Activated CD4-positive, alpha-beta T cell treated with anti-CD3 and anti-CD28 coated beads for 36 hours (primary cell): ENCODE measurements around the gene LITAF. TPM values are rescaled to one million over a fixed set of nuclear protein-coding genes. Genes with fewer than 3 reads are reported as not detected.
"Not testable (repeated sequence)": the region's sequence is repeated elsewhere in the genome, so short reads cannot be mapped to it uniquely, and the experiment has no call there.

Experiments used
- ATAC-seq: fragments of 200-7000 bp; cut with Tn5 transposase; one replicate; pipeline ENCODE4 v1.10.0; 2021; ENCODE audit warnings: mild to moderate bottlenecking, moderate library complexity
- CTCF ChIA-PET: fragments of 350-600 bp; sonication (Branson Sonifier 250); formaldehyde crosslinking; loops from one replicate; lab custom pipeline; 2021; ENCODE audit warnings: antibody characterized with exemption; lab: Charles Lee
- POLR2A ChIA-PET: fragments of 350-600 bp; sonication (Branson Sonifier 250); formaldehyde crosslinking; loops from one replicate; lab custom pipeline; 2021; ENCODE audit warnings: antibody characterized with exemption, inconsistent platforms; lab: Charles Lee
- DNase-seq: peaks from one replicate; pipeline ENCODE4 v3.0.0-alpha.2; 2020
- H3K27ac Mint-ChIP-seq: one replicate; pipeline ENCODE4 v1.8.0; 2021; ENCODE audit warnings: mixed read lengths
- H3K27me3 Mint-ChIP-seq: one replicate; pipeline ENCODE4 v1.8.0; 2021; ENCODE audit warnings: mixed read lengths
- H3K36me3 Mint-ChIP-seq: one replicate; pipeline ENCODE4 v1.8.0; 2021; ENCODE audit warnings: low read depth, mixed read lengths
- H3K4me1 Mint-ChIP-seq: one replicate; pipeline ENCODE4 v1.8.0; 2021; ENCODE audit warnings: mixed read lengths
- H3K4me3 Mint-ChIP-seq: one replicate; pipeline ENCODE4 v1.8.0; 2021; ENCODE audit warnings: mild to moderate bottlenecking, moderate library complexity, mixed read lengths
- H3K9me3 Mint-ChIP-seq: one replicate; pipeline ENCODE4 v1.8.0; 2021; ENCODE audit warnings: low read depth, mixed read lengths
- intact Hi-C, 2 experiments: fragments of 100-400 bp; cut with DNase I in 1 of 2; cut with micrococcal nuclease in 1 of 2; formaldehyde crosslinking; loops; one replicate each; pipeline versions ENCODE4 v1.14.2 to v1.15.1; 2022 to 2024; cut with DNase I, micrococcal nuclease
- total RNA-seq, 2 experiments: library from RNA; stranded (reverse); gene quantifications; one replicate each; pipeline ENCODE4 v1.2.3, GENCODE V29; 2021

LITAF gene
- total RNA-seq, 2 experiments from 2014 or later: 99.0 to 116 TPM

DNA sequence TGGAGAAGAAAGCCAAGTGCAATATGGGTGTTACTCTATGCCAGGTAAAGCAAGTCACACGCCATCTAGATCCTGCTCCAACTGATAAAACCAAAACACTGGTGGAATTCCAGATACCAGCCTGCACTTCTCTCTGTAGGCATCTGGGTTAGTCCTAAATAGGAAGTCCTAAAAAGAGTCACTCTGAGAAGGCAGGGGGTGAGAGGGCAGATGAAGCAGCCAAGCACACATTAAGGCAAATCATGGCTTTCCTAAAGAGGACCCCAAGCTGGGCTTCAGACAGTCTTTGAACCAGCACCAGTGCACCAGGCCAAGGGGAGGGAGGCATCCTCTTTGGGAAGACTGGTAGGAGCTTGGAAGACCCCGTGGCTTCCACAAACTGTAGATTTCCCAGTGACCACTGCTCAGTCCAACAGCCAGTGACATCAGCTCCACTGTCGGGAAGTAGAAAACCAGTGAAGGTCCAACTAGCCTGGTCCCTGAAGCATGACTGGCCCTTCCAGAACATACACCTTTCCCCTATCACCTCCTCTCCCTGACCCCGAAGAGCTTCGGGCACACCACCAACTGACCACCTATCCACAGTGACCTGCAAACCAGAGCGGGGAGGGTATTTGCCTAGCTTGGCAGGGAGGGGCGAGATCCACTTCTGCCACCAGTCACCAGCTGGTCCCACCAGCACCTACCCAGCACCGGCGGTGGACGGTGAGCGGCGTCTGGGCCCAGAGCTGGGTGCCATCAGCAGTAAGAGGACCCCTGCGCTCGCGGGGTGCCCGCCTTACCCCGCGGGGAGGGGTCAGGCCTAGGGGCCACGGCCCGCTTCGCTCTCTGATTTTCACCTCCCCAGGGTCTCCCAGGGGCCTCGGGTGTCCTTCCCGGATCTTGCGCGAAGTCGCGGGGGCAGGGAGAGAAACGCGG lies 1.0 kb downstream of the LITAF start:
- intact Hi-C loops: loop anchor here (2.0 to 10.0 kb wide), 12 partner anchors 25 to 952 kb away; partner anchors contain the start of genes GSPT1 (in 2 of the 2), CLEC16A (in 1 of the 2) and ZC3H7A (in 1 of the 2)
- ATAC-seq (peak; percentile 14), DNase-seq (peak; percentile 50)
- H3K27ac Mint-ChIP-seq: peak overlapping the region; percentile 90
- CTCF ChIA-PET: interaction anchor here (0.7 to 1.3 kb wide), 4 partner anchors 15 to 363 kb away, joined by 3 read pairs; no protein-coding TSS in a partner anchor
- H3K36me3 Mint-ChIP-seq: peaks cover 24% of the 10 kb centered on the region
- no peaks in the 10 kb centered on the region for H3K9me3 Mint-ChIP-seq
- peaks cover 43% of the 10 kb centered on the region for H3K4me1 Mint-ChIP-seq
- POLR2A ChIA-PET: interaction anchor here (0.8 to 0.9 kb wide), 3 partner anchors 10 to 54 kb away, joined by 3 to 5 read pairs (median 3); no protein-coding TSS in a partner anchor
- H3K27me3 Mint-ChIP-seq: no peaks in the 10 kb centered on the region
- peak overlapping the region; percentile 89 for H3K4me3 Mint-ChIP-seq

- H3K27me3 Mint-ChIP-seq: no peaks in the 10 kb centered on the region
- no peak for ATAC-seq
- peak overlapping the region; percentile 90 for H3K27ac Mint-ChIP-seq
- H3K4me1 Mint-ChIP-seq: peaks cover 57% of the 10 kb centered on the region
- intact Hi-C loops: loop anchor here (2.0 to 10.0 kb wide), 10 partner anchors 23 to 622 kb away; partner anchors contain the start of genes GSPT1 (in 1 of the 2), RSL1D1 (in 1 of the 2), SNN (in 1 of the 2) and SOCS1 (in 1 of the 2)
- peak; percentile 36 for DNase-seq
- peak overlapping the region; percentile 89 for H3K4me3 Mint-ChIP-seq
- peaks cover 31% of the 10 kb centered on the region for H3K36me3 Mint-ChIP-seq
- ChIA-PET CTCF (interaction anchor here (0.6 to 4.3 kb wide), 7 partner anchors 30 to 440 kb away, joined by 3 to 16 read pairs (median 3); no protein-coding TSS in a partner anchor), POLR2A (interaction anchor here (0.7 kb wide), 1 partner anchor 338 kb away, joined by 3 read pairs; no protein-coding TSS in a partner anchor)
- H3K9me3 Mint-ChIP-seq: no peaks in the 10 kb centered on the region
These were observed 2.7 kb downstream of the LITAF start for GRCh38 chr16:11583889-11584565.

DNA sequence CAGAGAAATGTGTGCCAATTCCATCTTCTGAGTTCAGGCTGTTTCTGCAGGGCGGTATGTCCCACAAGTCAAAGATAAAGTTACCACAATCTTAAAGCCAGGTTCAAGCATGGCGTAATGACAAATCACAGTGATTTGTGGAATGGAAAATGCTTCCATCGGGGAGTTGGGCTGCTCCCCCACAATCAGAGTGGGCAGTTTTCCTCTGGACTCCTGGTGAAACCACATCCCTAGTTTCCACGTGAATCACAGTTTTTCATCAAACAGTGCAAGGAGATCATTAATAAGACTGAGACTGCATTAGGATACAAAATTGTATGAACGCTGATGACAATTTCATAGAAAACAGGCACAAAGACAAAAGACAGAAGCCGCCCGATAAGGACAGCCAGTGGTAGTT lies 3.6 kb downstream of the LITAF start:
- H3K4me3 Mint-ChIP-seq: peak overlapping the region; percentile 61
- no peak for ATAC-seq
- no peak for DNase-seq
- peak overlapping the region; percentile 86 for H3K27ac Mint-ChIP-seq
- H3K36me3 Mint-ChIP-seq: peaks cover 35% of the 10 kb centered on the region
- peaks cover 62% of the 10 kb centered on the region for H3K4me1 Mint-ChIP-seq
- CTCF ChIA-PET: interaction anchor here (0.7 to 4.3 kb wide), 8 partner anchors 31 to 405 kb away, joined by 3 to 16 read pairs (median 4); no protein-coding TSS in a partner anchor
- intact Hi-C loops: loop anchor here (2.0 to 10.0 kb wide), 9 partner anchors 39 to 621 kb away; partner anchors contain the start of genes GSPT1 (in 1 of the 2), RSL1D1 (in 1 of the 2), SNN (in 1 of the 2) and SOCS1 (in 1 of the 2)
- H3K9me3 Mint-ChIP-seq: no peaks in the 10 kb centered on the region
- POLR2A ChIA-PET: interaction anchor here (0.7 kb wide), 1 partner anchor 339 kb away, joined by 3 read pairs; no protein-coding TSS in a partner anchor
- H3K27me3 Mint-ChIP-seq: no peaks in the 10 kb centered on the region

GRCh38 chr16:11582157-11582814 lies 4.4 kb downstream of the LITAF start:
- ChIA-PET POLR2A (interaction anchor here (0.6 kb wide), 1 partner anchor 209 kb away, joined by 3 read pairs; no protein-coding TSS in a partner anchor), CTCF (interaction anchor here (0.8 to 4.3 kb wide), 7 partner anchors 58 to 406 kb away, joined by 3 to 16 read pairs (median 4); no protein-coding TSS in a partner anchor)
- peak overlapping the region; percentile 86 for H3K27ac Mint-ChIP-seq
- DNase-seq (no peak), ATAC-seq (peak; percentile 9)
- peaks cover 41% of the 10 kb centered on the region for H3K36me3 Mint-ChIP-seq
- peak overlapping the region; percentile 61 for H3K4me3 Mint-ChIP-seq
- no peaks in the 10 kb centered on the region for H3K9me3 Mint-ChIP-seq
- H3K4me1 Mint-ChIP-seq: peaks cover 61% of the 10 kb centered on the region
- H3K27me3 Mint-ChIP-seq: no peaks in the 10 kb centered on the region
- intact Hi-C loops: loop anchor here (2.0 to 10.0 kb wide), 9 partner anchors 40 to 620 kb away; partner anchors contain the start of genes GSPT1 (in 1 of the 2), RSL1D1 (in 1 of the 2), SNN (in 1 of the 2) and SOCS1 (in 1 of the 2)

- H3K4me3 Mint-ChIP-seq: peak overlapping the region; percentile 61
- intact Hi-C loops: loop anchor here (2.0 to 10.0 kb wide), 9 partner anchors 41 to 619 kb away; partner anchors contain the start of genes GSPT1 (in 1 of the 2), RSL1D1 (in 1 of the 2), SNN (in 1 of the 2) and SOCS1 (in 1 of the 2)
- H3K27ac Mint-ChIP-seq: peak overlapping the region; percentile 86
- no peaks in the 10 kb centered on the region for H3K9me3 Mint-ChIP-seq
- ATAC-seq (no peak), DNase-seq (no peak)
- peaks cover 66% of the 10 kb centered on the region for H3K4me1 Mint-ChIP-seq
- ChIA-PET POLR2A (no interaction called here), CTCF (interaction anchor here (0.8 to 4.3 kb wide), 5 partner anchors 9 to 217 kb away, joined by 3 to 16 read pairs (median 3); no protein-coding TSS in a partner anchor)
- no peaks in the 10 kb centered on the region for H3K27me3 Mint-ChIP-seq
- peaks cover 44% of the 10 kb centered on the region for H3K36me3 Mint-ChIP-seq
These were observed 5.0 kb downstream of the LITAF start for GRCh38 chr16:11581678-11582077.

GRCh38 chr16:11580451-11581086 lies 6.2 kb downstream of the LITAF start:
- ChIA-PET CTCF (interaction anchor here (1.0 to 4.3 kb wide), 2 partner anchors 10 to 60 kb away, joined by 3 to 16 read pairs; no protein-coding TSS in a partner anchor), POLR2A (interaction anchor here (0.7 kb wide), 1 partner anchor 9 kb away, joined by 5 read pairs; no protein-coding TSS in a partner anchor)
- H3K4me3 Mint-ChIP-seq: no peak overlapping the region
- H3K36me3 Mint-ChIP-seq: peaks cover 41% of the 10 kb centered on the region
- no peaks in the 10 kb centered on the region for H3K9me3 Mint-ChIP-seq
- peaks cover 72% of the 10 kb centered on the region for H3K4me1 Mint-ChIP-seq
- DNase-seq (no peak), ATAC-seq (no peak)
- H3K27me3 Mint-ChIP-seq: no peaks in the 10 kb centered on the region
- H3K27ac Mint-ChIP-seq: peak overlapping the region; percentile 84
- intact Hi-C loops: loop anchor here (5.0 to 10.0 kb wide), 7 partner anchors 42 to 618 kb away; partner anchors contain the start of genes GSPT1 (in 1 of the 2), SOCS1 (in 1 of the 2) and ZC3H7A (in 1 of the 2)

DNA sequence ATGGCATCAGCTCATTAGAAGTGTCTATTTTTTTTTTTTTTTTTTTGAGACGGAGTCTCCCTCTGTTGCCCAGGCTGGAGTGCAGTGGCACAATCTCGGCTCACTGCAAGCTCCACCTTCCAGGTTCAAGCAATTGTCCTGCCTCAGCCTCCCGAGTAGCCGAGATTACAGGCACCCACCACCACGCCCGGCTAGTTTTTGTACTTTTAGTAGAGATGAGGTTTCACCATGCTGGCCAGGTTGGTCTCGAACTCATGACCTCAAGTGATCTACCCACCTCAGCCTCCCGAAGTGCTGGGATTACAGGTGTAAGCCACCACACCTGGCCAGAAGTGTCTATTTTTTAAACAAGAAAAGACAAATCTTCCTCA lies 9.4 kb downstream of the LITAF start:
- DNase-seq, H3K27ac Mint-ChIP-seq, H3K9me3 Mint-ChIP-seq, ATAC-seq, intact Hi-C loops, H3K4me3 Mint-ChIP-seq, H3K27me3 Mint-ChIP-seq: not testable (repeated sequence)
- CTCF ChIA-PET: interaction anchor here (0.6 to 1.3 kb wide), 3 partner anchors 45 to 87 kb away, joined by 3 to 5 read pairs (median 3); no protein-coding TSS in a partner anchor
- peaks cover 49% of the 10 kb centered on the region for H3K36me3 Mint-ChIP-seq
- POLR2A ChIA-PET: interaction anchor here (0.6 to 0.7 kb wide), 2 partner anchors 150 to 483 kb away, joined by 3 to 4 read pairs; no protein-coding TSS in a partner anchor
- peaks cover 79% of the 10 kb centered on the region for H3K4me1 Mint-ChIP-seq

GRCh38 chr16:11576427-11577289 lies 10.1 kb downstream of the LITAF start:
- intact Hi-C loops: no loop called here
- peaks cover 77% of the 10 kb centered on the region for H3K4me1 Mint-ChIP-seq
- DNase-seq (no peak), ATAC-seq (no peak)
- CTCF ChIA-PET: interaction anchor here (0.6 to 1.3 kb wide), 4 partner anchors 45 to 87 kb away, joined by 3 to 5 read pairs (median 3); no protein-coding TSS in a partner anchor
- H3K27ac Mint-ChIP-seq: no peak overlapping the region
- POLR2A ChIA-PET: interaction anchor here (0.7 to 0.9 kb wide), 3 partner anchors 22 to 483 kb away, joined by 3 to 5 read pairs (median 4); no protein-coding TSS in a partner anchor
- no peaks in the 10 kb centered on the region for H3K9me3 Mint-ChIP-seq
- peaks cover 50% of the 10 kb centered on the region for H3K36me3 Mint-ChIP-seq
- no peak overlapping the region for H3K4me3 Mint-ChIP-seq
- no peaks in the 10 kb centered on the region for H3K27me3 Mint-ChIP-seq

GRCh38 chr16:11575223-11575589 lies 11.5 kb downstream of the LITAF start:
- ChIA-PET CTCF (interaction anchor here (1.2 kb wide), 1 partner anchor 43 kb away, joined by 3 read pairs; no protein-coding TSS in a partner anchor), POLR2A (interaction anchor here (0.9 to 1.0 kb wide), 2 partner anchors 10 to 46 kb away, joined by 3 to 4 read pairs; no protein-coding TSS in a partner anchor)
- H3K36me3 Mint-ChIP-seq: peaks cover 43% of the 10 kb centered on the region
- H3K4me1 Mint-ChIP-seq: peaks cover 77% of the 10 kb centered on the region
- H3K4me3 Mint-ChIP-seq: no peak overlapping the region
- intact Hi-C loops: no loop called here
- H3K9me3 Mint-ChIP-seq: no peaks in the 10 kb centered on the region
- no peak for DNase-seq
- no peaks in the 10 kb centered on the region for H3K27me3 Mint-ChIP-seq
- peak overlapping the region; percentile 21 for H3K27ac Mint-ChIP-seq
- no peak for ATAC-seq
